ENCODE results near the gene HMX1. TPM values are rescaled to one million over a fixed set of nuclear protein-coding genes. Genes with fewer than 3 reads are reported as not detected.

The HMX1 gene
- total RNA-seq, 1 donor: not detected

DNA sequence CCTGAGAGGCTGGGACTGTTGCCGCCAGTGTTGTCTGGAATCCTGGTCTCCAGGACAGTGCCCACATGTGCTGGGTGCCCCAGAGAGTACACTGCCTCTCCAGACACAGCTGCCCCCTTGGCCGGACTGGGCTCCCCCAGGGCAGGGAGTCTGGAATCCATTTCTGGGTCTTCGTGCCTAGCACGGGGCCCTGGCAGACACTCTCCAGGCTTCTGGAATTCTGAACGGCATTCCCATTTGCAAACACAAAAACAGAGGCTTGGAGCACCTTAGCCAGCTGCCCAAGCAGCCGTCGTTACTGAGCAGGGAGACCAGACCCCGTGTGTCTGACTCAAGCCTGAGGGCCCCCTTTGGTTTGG lies 20.8 kb downstream of the HMX1 start:
- Histone ChIP-seq H3K27ac (ENCODE audit: low read depth, low read length) (no peak overlapping the region), H2AFZ (ENCODE audit: low read length) (no peak overlapping the region), H3K4me1 (ENCODE audit: insufficient read depth, low read length) (no peaks in the 10 kb centered on the region), H3K36me3 (ENCODE audit: insufficient read depth, low read length) (no peaks in the 10 kb centered on the region), H4K20me1 (ENCODE audit: insufficient read depth, low read length) (no peaks in the 10 kb centered on the region), H3K4me3 (ENCODE audit: insufficient read depth, low read length) (no peak overlapping the region), H3K9me3 (ENCODE audit: low read depth, low read length) (no peaks in the 10 kb centered on the region), H3K79me2 (ENCODE audit: insufficient read depth, low read length) (no peaks in the 10 kb centered on the region), H3K4me2 (ENCODE audit: insufficient read depth, low read length) (no peak overlapping the region), H3K27me3 (ENCODE audit: insufficient read depth, low read length) (peaks cover 16% of the 10 kb centered on the region)
- peak; percentile 52 for DNase-seq (ENCODE audit: insufficient read length, low spot score, missing footprints)
- TF ChIP-seq CTCF (IDR thresholded peaks at IDR 0.05; ENCODE audit: extremely low read depth, low read depth, low read length): no peak

DNA sequence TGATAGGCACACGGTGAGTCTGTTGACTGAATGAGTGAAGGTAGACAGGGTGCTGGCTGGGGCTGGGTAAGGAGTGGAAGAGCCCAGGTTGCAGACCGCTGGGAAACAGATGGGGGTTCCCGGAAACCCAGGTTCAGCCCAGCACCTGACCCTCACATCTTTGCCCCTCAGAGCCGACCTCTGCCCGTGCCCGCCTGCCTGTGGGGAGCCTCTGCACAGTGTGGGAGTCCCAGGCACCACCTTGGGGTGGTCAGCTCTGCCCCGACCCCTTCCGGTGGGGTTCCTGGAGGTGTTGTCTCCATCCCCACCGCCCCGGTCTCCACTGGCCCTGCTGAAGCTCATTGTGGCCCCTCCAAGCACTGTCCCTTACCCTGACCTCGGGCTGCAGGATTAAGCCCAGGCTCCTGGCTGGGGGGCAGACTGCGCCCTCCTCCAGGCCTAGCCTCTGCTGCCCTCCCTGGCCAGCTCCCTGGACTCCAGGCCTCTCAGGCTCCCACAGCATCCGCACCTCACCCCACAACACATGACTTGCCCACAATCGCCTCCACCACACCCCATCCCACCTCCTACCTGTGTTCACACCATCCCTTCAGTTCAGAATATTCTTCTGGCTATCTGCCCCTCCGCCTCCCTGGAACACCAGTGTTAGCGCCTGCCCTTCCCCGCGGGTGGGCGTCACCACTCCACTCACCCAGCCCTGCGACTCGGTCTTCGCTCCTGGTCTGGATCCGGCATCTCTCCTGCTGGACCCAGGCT lies 21.4 kb downstream of the HMX1 start:
- peak; percentile 65 for DNase-seq (ENCODE audit: insufficient read length, low spot score, missing footprints)
- Histone ChIP-seq H3K4me1 (ENCODE audit: insufficient read depth, low read length) (no peaks in the 10 kb centered on the region), H3K27ac (ENCODE audit: low read depth, low read length) (no peak overlapping the region), H3K4me3 (ENCODE audit: insufficient read depth, low read length) (no peak overlapping the region), H3K79me2 (ENCODE audit: insufficient read depth, low read length) (no peaks in the 10 kb centered on the region), H4K20me1 (ENCODE audit: insufficient read depth, low read length) (no peaks in the 10 kb centered on the region), H3K4me2 (ENCODE audit: insufficient read depth, low read length) (no peak overlapping the region), H3K9me3 (ENCODE audit: low read depth, low read length) (no peaks in the 10 kb centered on the region), H2AFZ (ENCODE audit: low read length) (no peak overlapping the region), H3K36me3 (ENCODE audit: insufficient read depth, low read length) (no peaks in the 10 kb centered on the region), H3K27me3 (ENCODE audit: insufficient read depth, low read length) (peaks cover 10% of the 10 kb centered on the region)
- TF ChIP-seq CTCF (IDR thresholded peaks at IDR 0.05; ENCODE audit: extremely low read depth, low read depth, low read length): no peak

- Histone ChIP-seq H3K9me3 (ENCODE audit: low read depth, low read length) (no peaks in the 10 kb centered on the region), H3K79me2 (ENCODE audit: insufficient read depth, low read length) (no peaks in the 10 kb centered on the region), H4K20me1 (ENCODE audit: insufficient read depth, low read length) (no peaks in the 10 kb centered on the region), H3K4me2 (ENCODE audit: insufficient read depth, low read length) (no peak overlapping the region), H3K27me3 (ENCODE audit: insufficient read depth, low read length) (peaks cover 2% of the 10 kb centered on the region), H2AFZ (ENCODE audit: low read length) (no peak overlapping the region), H3K36me3 (ENCODE audit: insufficient read depth, low read length) (no peaks in the 10 kb centered on the region), H3K27ac (ENCODE audit: low read depth, low read length) (no peak overlapping the region), H3K4me1 (ENCODE audit: insufficient read depth, low read length) (no peaks in the 10 kb centered on the region), H3K4me3 (ENCODE audit: insufficient read depth, low read length) (no peak overlapping the region)
- no peak for TF ChIP-seq CTCF (IDR thresholded peaks at IDR 0.05; ENCODE audit: extremely low read depth, low read depth, low read length)
- DNase-seq (ENCODE audit: insufficient read length, low spot score, missing footprints): peak; percentile 61
Observed at GRCh38 chr4:8849266-8850073, 22.2 kb downstream of the HMX1 start.
